IgD-negative memory B cell (primary cell): ENCODE data around the gene C9orf72. TPM values are rescaled to one million over a fixed set of nuclear protein-coding genes. Genes with fewer than 3 reads are reported as not detected.
"Not testable (repeated sequence)": the region's sequence is repeated elsewhere in the genome, so short reads cannot be mapped to it uniquely, and the experiment has no call there.

ENCODE experiments used
- H3K27ac Mint-ChIP-seq, 3 donors: one replicate each; pipeline ENCODE4 v1.8.0; 2020 to 2022; ENCODE audit warnings: mild to moderate bottlenecking in 3 of 3, mixed read lengths in 3 of 3, moderate library complexity in 1 of 3
- H3K27me3 Mint-ChIP-seq: one replicate; pipeline ENCODE4 v1.8.0; 2021; ENCODE audit warnings: mixed read lengths
- H3K36me3 Mint-ChIP-seq: one replicate; pipeline ENCODE4 v1.8.0; 2020; ENCODE audit warnings: mild to moderate bottlenecking, mixed read lengths
- H3K4me1 Mint-ChIP-seq, 3 donors: one replicate each; pipeline ENCODE4 v1.8.0; 2020 to 2022; ENCODE audit warnings: mixed read lengths in 3 of 3, mild to moderate bottlenecking in 1 of 3
- H3K4me3 Mint-ChIP-seq, 4 donors: one replicate each; pipeline ENCODE4 v1.8.0; 2020 to 2022; ENCODE audit warnings: mild to moderate bottlenecking in 4 of 4, mixed read lengths in 4 of 4, moderate library complexity in 3 of 4
- H3K9me3 Mint-ChIP-seq, 3 donors: one replicate each; pipeline ENCODE4 v1.8.0; 2020 to 2021; ENCODE audit warnings: mixed read lengths in 3 of 3, mild to moderate bottlenecking in 1 of 3
- polyA plus RNA-seq: library from polyadenylated mRNA; unstranded; fragments of 300-500 nt; fragmentation: Illumina TruSeq; gene quantifications from one replicate; pipeline ENCODE4 v1.2.3, GENCODE V29; 2021

Gene C9orf72, protein sequence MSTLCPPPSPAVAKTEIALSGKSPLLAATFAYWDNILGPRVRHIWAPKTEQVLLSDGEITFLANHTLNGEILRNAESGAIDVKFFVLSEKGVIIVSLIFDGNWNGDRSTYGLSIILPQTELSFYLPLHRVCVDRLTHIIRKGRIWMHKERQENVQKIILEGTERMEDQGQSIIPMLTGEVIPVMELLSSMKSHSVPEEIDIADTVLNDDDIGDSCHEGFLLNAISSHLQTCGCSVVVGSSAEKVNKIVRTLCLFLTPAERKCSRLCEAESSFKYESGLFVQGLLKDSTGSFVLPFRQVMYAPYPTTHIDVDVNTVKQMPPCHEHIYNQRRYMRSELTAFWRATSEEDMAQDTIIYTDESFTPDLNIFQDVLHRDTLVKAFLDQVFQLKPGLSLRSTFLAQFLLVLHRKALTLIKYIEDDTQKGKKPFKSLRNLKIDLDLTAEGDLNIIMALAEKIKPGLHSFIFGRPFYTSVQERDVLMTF
- 15.3 TPM for polyA plus RNA-seq

DNA sequence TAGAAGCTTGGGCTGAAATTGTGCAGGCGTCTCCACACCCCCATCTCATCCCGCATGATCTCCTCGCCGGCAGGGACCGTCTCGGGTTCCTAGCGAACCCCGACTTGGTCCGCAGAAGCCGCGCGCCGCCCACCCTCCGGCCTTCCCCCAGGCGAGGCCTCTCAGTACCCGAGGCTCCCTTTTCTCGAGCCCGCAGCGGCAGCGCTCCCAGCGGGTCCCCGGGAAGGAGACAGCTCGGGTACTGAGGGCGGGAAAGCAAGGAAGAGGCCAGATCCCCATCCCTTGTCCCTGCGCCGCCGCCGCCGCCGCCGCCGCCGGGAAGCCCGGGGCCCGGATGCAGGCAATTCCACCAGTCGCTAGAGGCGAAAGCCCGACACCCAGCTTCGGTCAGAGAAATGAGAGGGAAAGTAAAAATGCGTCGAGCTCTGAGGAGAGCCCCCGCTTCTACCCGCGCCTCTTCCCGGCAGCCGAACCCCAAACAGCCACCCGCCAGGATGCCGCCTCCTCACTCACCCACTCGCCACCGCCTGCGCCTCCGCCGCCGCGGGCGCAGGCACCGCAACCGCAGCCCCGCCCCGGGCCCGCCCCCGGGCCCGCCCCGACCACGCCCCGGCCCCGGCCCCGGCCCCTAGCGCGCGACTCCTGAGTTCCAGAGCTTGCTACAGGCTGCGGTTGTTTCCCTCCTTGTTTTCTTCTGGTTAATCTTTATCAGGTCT is at the start of gene C9orf72:
TSS of gene C9orf72 (minus strand) at position 564 of the 716 bp plus-strand sequence. CDS start 6,361 bp downstream, outside the sequence.
- Mint-ChIP-seq H3K36me3 (no peaks in the 10 kb centered on the region), H3K27ac (peak within 1 kb of the TSS; percentile 97 to 100 (median 99)), H3K9me3 (peaks cover 1 to 2% (median 2%) of the 10 kb centered on the region in 3 donors), H3K27me3 (no peaks in the 10 kb centered on the region), H3K4me1 (peaks cover 7 to 20% (median 13%) of the 10 kb centered on the region in 3 donors), H3K4me3 (peak within 1 kb of the TSS; percentile 92 to 100 (median 98))

DNA sequence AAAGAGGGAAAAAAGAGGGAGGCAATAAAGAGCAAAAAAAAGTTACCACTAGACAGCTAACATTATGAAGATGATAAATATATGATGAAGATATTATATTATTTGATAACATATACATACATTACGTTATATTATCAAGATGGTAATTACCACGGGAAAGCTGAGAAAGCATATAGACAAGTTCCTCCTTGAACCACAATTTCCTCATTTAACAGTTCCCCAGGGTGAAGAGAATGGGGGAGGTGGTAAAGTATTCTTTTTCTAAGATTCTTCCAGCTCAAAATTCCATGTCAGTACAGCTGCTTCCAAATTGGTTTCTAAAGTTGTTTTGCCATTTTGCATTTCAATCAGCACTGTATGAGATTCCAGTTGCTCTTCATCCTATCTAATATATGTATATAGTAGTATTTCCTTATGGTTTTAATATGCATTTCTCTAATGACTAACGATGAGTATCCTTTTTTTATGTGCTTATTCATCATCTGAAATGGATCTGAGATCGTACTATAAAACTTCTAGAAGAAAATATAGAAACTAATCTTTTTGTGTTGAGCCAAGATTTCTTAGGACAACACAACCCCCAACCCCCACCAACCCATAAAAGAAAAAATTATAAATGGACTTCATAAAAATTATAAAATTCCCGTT is 49.5 kb upstream of the C9orf72 start:
- H3K27ac Mint-ChIP-seq: no peak overlapping the region

DNA sequence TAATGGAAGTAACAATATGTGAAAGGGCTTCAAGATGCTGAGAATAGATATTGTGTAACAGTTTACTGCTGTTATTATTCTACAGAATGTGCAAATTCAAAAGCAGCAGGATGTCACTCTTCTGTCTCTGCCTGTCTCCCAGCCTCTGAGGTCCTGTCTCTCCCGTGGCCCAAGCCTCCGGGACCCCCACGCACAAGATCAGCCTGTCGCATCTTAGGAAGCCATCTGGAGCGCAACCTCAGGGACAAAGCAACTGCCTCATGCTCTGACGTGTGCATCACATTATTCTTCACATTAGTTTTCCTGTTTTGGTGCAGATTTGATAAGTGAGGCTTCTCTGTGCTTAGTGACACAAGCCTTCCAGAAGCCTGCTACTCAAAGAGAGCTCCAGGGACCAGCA is 46.5 kb upstream of the C9orf72 start:
- Mint-ChIP-seq H3K27ac (no peak overlapping the region), H3K4me1 (peaks cover 0 to 4% (median 0%) of the 10 kb centered on the region in 3 donors), H3K27me3 (peaks cover 13% of the 10 kb centered on the region), H3K4me3 (no peak overlapping the region), H3K9me3 (peaks cover 0 to 2% (median 0%) of the 10 kb centered on the region in 3 donors), H3K36me3 (no peaks in the 10 kb centered on the region)

More for the DNA sequence above, 49.5 kb upstream of the C9orf72 start:
- Mint-ChIP-seq H3K4me1 (peaks cover 0 to 4% (median 0%) of the 10 kb centered on the region in 3 donors), H3K4me3 (no peak overlapping the region), H3K27me3 (peaks cover 9% of the 10 kb centered on the region), H3K9me3 (peaks cover 0 to 2% (median 0%) of the 10 kb centered on the region in 3 donors), H3K36me3 (no peaks in the 10 kb centered on the region)

DNA sequence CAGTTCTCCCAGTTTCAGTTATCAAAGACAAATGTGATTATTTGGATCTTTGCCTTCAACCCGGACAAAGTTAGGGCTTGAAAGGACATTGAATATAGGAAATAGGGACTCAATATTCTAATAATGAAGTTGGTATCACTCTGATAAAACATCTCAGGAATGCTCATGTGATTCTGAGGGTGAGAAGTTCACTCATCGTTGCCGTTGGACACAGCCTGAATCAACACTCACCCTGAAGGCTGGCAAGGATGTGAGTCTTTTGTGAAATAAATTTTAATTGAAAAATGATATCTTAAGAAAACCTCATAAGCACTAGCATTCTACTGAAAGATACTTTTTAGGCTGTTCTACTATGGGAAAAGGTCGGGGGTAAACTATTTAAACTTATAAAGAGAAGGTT is 44.8 kb upstream of the C9orf72 start:
- Mint-ChIP-seq H3K36me3 (no peaks in the 10 kb centered on the region), H3K27ac (no peak overlapping the region), H3K27me3 (peaks cover 24% of the 10 kb centered on the region), H3K4me3 (no peak overlapping the region), H3K4me1 (peaks cover 0 to 4% (median 0%) of the 10 kb centered on the region in 3 donors), H3K9me3 (peaks cover 0 to 2% (median 0%) of the 10 kb centered on the region in 3 donors)

DNA sequence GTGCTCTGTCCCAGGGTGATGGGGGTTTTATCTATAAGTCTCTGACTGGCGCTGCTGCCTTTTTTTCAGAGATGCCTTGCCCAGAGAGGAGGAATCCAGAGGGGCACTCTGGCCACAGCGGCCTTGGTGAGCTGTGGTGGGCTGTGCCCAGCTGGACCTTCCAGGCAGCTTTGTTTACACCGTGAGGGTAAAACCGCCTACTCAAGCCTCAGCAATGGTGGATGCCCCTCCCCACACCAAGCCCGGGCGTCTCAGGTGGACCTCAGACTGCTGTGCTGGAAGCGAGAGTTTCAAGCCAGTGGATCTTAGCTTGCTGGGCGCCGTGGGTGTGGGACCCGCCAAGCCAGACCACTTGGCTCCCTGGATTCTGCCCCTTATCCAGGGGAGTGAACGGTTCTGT is 41.3 kb upstream of the C9orf72 start:
- Mint-ChIP-seq H3K36me3 (no peaks in the 10 kb centered on the region), H3K4me1 (peaks cover 0 to 2% (median 1%) of the 10 kb centered on the region in 3 donors), H3K27me3 (peaks cover 26% of the 10 kb centered on the region), H3K4me3 (no peak overlapping the region), H3K27ac (no peak overlapping the region), H3K9me3 (no peaks in the 10 kb centered on the region)

DNA sequence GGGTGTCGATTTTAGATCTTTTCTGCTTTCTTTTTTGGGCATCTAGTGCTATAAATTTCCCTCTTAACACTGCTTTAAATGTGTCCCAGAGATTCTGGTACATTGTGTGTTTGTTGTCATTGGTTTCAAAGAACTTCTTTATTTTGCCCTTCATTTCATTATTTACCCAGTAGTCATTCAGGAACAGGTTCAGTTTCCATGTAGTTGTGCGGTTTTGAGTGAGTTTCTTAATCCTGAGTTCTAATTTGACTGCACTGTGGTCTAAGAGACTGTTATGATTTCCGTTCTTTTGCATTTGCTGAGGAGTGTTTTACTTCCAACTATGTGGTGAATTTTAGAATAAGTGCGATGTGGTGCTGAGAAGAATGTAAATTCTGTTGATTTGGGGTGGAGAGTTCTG is 38.8 kb upstream of the C9orf72 start:
- H3K27me3 Mint-ChIP-seq: peaks cover 21% of the 10 kb centered on the region
- not testable (repeated sequence) for H3K9me3 Mint-ChIP-seq, H3K4me3 Mint-ChIP-seq, H3K27ac Mint-ChIP-seq, H3K36me3 Mint-ChIP-seq, H3K4me1 Mint-ChIP-seq

DNA sequence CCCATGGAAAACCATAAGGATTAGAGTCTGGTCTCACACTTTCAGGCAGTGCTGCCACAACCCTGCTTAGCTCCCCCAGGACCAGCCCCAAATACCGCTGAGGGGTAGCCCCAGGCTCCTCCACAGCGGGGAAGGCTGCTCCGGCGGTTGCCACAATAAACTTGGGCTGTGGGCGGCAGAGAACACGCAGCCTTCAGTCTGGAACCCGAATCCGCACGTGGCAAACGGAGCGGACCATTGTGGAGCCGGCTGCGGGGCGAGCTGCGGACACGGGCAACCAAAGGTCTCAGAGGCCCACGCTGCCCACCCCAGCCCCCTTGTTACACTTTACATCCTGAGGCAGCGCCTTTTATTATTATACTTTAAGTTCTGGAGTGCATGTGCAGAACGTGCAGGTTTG is 37.3 kb upstream of the C9orf72 start:
- Mint-ChIP-seq H3K27me3 (peaks cover 21% of the 10 kb centered on the region), H3K9me3 (peaks cover 0 to 3% (median 0%) of the 10 kb centered on the region in 3 donors), H3K4me3 (no peak overlapping the region), H3K27ac (no peak overlapping the region), H3K4me1 (peaks cover 0 to 2% (median 1%) of the 10 kb centered on the region in 3 donors), H3K36me3 (no peaks in the 10 kb centered on the region)

DNA sequence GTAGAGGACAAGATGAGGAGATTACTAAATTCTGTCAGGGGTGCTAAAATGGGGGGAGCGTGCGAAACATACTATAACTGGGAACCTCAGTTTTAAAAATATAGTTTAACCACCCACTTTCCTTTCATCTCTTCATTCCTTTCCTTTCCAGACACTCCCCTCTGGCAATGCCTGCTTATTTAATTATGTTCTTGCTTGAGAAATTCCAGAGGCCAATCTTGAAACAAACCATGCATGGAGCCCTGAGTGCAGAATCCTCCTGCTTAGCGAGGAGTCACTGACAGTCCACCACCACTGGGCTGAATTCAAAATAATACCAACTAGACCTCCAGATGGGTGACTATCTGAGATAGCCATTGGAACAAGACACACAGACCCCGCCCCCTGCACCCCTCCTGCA is 29.7 kb upstream of the C9orf72 start:
- H3K27me3 Mint-ChIP-seq: peaks cover 7% of the 10 kb centered on the region
- H3K4me3 Mint-ChIP-seq: no peak overlapping the region
- H3K36me3 Mint-ChIP-seq: no peaks in the 10 kb centered on the region
- H3K4me1 Mint-ChIP-seq: peaks cover 8 to 10% (median 10%) of the 10 kb centered on the region in 3 donors
- no peak overlapping the region for H3K27ac Mint-ChIP-seq
- H3K9me3 Mint-ChIP-seq: peaks cover 0 to 3% (median 0%) of the 10 kb centered on the region in 3 donors

DNA sequence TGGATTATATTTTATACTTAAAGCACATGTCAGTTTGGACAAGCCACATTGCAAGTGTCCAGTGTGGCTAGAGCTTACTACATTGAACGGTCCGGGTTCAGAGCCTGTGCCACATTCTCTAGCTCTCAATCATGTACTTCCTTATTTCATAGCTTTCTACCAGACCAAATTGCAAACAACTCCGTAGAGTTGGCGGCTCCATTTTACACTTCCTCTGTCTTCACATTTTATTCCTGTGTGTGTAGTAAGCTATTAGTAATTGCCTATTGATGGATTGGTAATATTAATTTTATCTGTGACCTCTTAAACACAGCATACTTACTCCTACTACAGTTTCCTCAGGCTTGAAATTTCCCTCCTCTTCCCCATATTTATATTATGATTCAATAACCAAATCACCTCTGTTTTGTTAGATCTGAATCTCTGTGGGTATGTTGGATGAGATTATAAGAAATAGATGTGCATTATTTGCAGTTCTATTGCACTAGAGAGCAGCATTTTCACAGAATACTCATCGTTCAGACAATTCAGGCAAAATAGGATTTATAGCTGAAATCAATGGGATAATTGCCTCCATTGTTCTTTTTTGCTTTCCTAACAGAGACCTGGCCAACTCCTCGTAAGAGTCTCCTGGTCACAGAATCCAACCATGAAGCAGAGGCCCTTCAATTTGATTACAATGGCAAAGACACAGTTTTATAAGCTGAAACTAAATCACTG is 29.0 kb upstream of the C9orf72 start:
- H3K4me3 Mint-ChIP-seq: no peak overlapping the region
- H3K9me3 Mint-ChIP-seq: peaks cover 0 to 1% (median 0%) of the 10 kb centered on the region in 3 donors
- H3K4me1 Mint-ChIP-seq: peaks cover 8 to 10% (median 10%) of the 10 kb centered on the region in 3 donors
- no peak overlapping the region for H3K27ac Mint-ChIP-seq
- peaks cover 7% of the 10 kb centered on the region for H3K27me3 Mint-ChIP-seq
- no peaks in the 10 kb centered on the region for H3K36me3 Mint-ChIP-seq

DNA sequence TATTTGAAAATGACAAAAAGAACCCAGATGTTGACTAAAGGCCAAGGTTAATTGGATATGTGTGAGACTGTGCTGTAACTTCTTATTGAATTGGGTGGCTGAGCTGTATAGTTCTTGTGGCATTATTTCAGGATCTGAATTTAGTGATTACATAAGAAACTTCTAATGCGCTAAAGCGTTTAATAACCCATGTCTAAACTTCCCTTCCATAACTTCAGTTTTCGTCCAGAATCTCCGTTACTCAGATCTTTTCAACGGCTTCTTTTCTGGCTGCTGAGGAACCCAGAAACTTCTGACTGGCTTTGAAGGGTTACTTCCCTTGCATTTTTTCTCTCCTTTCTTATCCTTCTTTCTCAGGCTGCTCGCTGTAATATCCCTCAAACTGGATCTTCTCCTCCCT is 28.1 kb upstream of the C9orf72 start:
- peaks cover 7% of the 10 kb centered on the region for H3K27me3 Mint-ChIP-seq
- H3K27ac Mint-ChIP-seq: no peak overlapping the region
- H3K4me3 Mint-ChIP-seq: no peak overlapping the region
- H3K9me3 Mint-ChIP-seq: no peaks in the 10 kb centered on the region
- no peaks in the 10 kb centered on the region for H3K36me3 Mint-ChIP-seq
- peaks cover 8 to 10% (median 10%) of the 10 kb centered on the region in 3 donors for H3K4me1 Mint-ChIP-seq

DNA sequence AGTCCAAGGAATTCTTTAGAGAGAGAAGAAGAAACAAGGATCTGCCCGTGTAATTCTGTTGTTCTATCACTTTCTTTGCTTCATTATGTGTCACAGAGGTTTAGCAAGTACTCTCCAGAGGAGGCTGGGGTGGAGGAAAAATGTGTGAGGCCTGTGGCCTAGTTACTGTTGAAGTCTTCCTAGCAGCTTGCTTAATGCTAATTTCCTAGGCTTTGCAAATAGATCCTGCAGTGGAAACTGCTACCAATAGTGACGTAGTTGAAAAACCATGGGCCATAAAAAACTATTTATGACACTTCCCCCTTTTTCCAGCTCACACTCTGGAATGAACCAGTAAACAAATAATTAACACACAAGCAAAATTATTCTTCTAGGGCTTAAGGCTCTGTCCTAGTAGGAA is 27.0 kb upstream of the C9orf72 start:
- Mint-ChIP-seq H3K27ac (peak overlapping the region in 1 of 3 donors; percentile 28), H3K27me3 (peaks cover 7% of the 10 kb centered on the region), H3K4me1 (peaks cover 8 to 10% (median 10%) of the 10 kb centered on the region in 3 donors), H3K4me3 (peak overlapping the region in 1 of 4 donors; percentile 77), H3K36me3 (no peaks in the 10 kb centered on the region), H3K9me3 (no peaks in the 10 kb centered on the region)

DNA sequence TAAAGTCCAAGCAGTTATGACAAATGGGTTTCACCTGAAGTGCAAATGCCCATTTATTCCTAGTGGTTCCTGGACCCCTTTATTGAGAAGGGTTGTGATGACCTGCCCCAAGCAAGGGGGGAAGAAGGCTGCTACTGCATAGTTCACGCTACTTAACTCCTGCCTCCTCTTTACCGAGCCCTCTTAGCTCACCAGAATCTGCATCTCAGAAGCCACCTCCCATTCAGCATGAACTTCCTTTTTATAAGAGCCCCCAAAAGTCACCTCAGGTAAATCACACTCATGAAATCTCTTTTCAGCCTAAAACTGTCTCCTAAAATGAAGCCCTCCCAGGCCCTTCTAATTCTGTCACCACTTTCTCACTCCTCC is 26.6 kb upstream of the C9orf72 start:
- no peaks in the 10 kb centered on the region for H3K9me3 Mint-ChIP-seq
- peak overlapping the region in 1 of 4 donors; percentile 77 for H3K4me3 Mint-ChIP-seq
- peak overlapping the region in 1 of 3 donors; percentile 28 for H3K27ac Mint-ChIP-seq
- peaks cover 8 to 10% (median 10%) of the 10 kb centered on the region in 3 donors for H3K4me1 Mint-ChIP-seq
- peaks cover 7% of the 10 kb centered on the region for H3K27me3 Mint-ChIP-seq
- no peaks in the 10 kb centered on the region for H3K36me3 Mint-ChIP-seq

DNA sequence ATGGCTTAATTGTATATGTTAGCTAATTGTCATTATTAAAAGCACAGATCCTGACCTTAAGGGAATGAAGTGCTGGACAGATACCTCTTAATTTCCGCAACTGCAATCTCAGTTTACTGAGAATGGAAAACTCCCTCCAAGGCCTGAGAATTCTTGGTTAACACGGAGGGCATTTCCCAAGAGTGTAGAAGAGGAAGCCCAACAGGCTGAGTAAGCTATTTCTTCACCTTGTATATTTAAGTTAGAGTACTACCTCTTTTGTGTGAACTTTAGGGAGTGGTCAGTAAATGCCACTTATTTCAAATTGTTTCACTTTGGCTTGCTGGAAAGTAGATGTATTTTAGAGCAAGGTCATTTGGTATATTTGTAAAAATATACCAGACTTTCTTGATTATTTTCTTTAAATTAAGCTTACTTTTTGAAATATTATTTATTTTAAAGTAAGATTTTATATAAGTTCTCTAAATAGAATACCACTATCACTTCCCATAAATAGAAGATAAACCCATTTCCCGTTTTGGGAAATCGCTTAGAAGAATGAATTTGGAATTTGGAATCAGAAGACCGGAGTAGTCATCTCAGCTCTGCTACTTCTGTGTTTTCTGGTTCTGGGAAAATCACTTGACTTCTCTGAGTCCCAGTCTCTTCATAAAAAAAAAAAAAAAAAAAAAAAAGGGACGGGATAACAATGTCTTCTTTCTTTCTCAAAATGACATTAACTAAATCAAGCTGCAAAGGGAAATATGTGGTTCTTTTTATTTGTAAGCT is 26.0 kb upstream of the C9orf72 start:
- Mint-ChIP-seq H3K27me3 (peaks cover 7% of the 10 kb centered on the region), H3K36me3 (no peaks in the 10 kb centered on the region), H3K4me1 (peaks cover 8 to 10% (median 10%) of the 10 kb centered on the region in 3 donors), H3K9me3 (no peaks in the 10 kb centered on the region), H3K27ac (no peak overlapping the region), H3K4me3 (no peak overlapping the region)

DNA sequence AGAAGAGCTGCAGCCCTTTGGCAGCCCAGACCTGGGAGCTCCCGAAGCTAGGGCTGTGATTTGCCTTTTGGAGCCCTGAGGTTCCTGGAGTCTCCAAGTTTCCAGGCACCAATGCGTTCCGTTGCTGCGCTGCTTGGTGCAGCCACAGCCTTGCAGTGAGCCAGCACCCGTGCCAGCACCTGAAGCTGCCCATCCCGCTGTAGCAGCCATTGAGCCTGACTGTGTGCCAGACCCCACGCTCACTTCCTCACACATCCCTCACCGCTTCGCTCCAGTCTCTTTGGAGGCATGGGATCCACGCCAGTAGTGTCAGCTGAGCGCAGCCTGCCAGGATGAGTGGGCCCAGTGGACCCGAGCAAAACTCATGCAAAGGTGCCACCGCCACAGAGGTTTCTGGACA is 22.5 kb upstream of the C9orf72 start:
- Mint-ChIP-seq H3K27me3 (no peaks in the 10 kb centered on the region), H3K4me1 (peaks cover 0 to 6% (median 4%) of the 10 kb centered on the region in 3 donors), H3K4me3 (no peak overlapping the region), H3K36me3 (no peaks in the 10 kb centered on the region), H3K27ac (no peak overlapping the region), H3K9me3 (peaks cover 0 to 8% (median 0%) of the 10 kb centered on the region in 3 donors)
